ENCODE data around the gene RNF7. TPM values are rescaled to one million over a fixed set of nuclear protein-coding genes. Genes with fewer than 3 reads are reported as not detected.
"Not testable (repeated sequence)": the region's sequence is repeated elsewhere in the genome, so short reads cannot be mapped to it uniquely, and the experiment has no call there.

RNF7 gene
- polyA plus RNA-seq (2013, experiment 1 of 2; ENCODE audit: insufficient read length) = 117 TPM
- polyA plus RNA-seq (2013, experiment 2 of 2; ENCODE audit: insufficient read length) = 112 TPM

DNA sequence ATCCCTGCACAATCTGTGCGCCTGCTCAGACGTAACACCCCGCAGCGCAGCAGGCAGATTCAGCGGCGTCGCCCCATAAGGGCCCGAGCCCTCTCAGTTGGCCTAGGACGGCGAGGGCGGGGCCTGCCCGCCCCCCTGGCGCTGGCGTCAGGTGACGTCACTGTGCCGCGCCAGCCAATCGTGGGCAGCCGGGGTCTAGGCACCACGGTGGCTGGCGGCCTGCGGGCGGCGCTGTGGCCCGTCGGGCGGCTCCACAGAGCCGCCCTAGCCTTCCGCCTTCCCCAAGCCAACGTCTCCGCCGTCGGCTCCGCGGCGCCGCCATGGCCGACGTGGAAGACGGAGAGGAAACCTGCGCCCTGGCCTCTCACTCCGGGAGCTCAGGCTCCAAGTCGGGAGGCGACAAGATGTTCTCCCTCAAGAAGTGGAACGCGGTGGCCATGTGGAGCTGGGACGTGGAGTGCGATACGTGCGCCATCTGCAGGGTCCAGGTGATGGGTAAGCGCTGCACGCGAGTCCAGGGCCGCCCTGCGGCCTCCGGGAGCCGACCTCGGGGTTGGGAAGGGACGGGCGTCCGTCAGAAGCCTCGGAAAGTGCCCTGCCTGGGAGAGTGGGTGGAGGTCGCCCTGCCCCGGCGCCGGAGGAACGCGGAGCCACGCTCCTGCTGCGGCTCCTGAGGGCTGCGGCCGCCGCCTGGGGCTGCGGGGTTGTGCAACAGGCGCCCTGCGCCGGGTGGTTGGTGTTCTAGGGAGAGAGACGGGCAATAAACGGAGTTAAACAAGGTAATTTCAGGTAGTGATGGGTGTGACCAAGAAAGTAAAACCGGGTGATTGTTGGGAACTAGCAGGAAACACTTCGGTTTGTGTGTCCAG lies at the start of gene RNF7:
TSS of gene RNF7 (plus strand) at position 277 of the 869 bp plus-strand sequence. CDS start at position 321, 44 bp downstream.
- peak; percentile 95 for DNase-seq

DNA sequence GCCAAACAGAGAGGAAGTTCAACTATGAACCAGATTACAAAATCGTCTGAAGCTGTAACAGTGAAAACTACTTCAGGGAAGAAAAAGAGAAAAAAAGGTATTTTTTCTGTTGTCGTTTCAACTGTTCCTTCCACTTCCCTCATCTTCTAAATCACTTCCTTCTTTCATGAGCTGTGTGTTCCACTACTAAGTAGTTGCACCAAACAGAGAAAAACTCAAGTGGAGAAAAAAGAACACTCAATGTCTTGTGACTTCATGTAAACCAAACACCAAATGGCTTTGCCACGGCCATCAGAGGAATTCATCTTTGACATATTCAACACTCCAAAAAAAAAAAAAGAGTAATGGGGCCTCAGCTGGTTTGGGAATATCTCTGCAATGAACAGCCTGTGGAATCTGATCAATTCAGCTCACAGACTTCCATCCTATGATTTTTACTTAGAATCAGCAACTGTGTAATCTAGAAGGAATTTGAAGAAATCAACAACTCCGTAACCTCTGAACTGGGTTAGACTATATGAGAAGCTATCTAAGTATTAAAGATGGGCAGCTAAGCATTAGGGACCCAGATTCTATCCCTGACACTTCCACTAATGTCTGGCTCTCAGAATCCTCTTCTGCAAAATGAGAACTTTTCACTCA lies 47.5 kb upstream of the RNF7 start:
- DNase-seq = no peak

DNA sequence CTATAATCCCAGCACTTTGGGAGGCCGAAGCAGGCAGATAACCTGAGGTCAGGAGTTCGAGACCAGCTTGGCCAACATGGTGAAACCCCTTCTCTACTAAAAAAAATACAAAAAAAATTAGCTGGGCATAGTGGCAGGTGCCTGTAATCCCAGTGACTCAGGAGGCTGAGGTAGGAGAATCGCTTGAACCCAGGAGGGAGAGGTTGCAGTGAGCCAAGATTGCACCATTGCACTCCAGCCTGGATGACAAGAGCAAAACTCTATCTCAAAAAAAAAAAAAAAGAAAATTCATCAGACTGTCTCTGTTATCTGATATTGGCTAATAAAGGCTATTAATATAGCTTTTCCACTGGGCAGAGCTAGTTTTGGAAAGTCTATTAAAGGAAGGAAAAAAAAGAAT lies 46.6 kb upstream of the RNF7 start:
- DNase-seq = not testable (repeated sequence)

DNA sequence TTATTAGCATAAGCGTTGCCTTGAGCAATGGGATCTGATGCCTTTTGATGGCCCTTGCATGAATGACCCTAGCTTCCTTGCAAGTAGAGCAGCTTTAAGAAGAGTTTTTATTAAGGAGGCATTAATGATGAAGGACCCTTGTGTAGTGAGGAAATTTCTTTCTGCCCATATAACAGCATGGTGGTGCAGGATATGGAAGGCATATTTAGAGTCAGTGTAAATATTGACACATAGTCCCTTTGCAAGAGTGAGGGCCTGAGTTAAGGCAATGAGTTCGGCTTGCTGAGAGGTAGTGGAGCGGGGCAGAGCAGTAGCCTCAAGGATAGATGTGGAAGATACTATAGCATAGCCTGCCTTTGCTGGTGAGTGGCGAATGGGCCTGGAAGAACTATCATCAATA lies 45.1 kb upstream of the RNF7 start:
- DNase-seq = not testable (repeated sequence)

DNA sequence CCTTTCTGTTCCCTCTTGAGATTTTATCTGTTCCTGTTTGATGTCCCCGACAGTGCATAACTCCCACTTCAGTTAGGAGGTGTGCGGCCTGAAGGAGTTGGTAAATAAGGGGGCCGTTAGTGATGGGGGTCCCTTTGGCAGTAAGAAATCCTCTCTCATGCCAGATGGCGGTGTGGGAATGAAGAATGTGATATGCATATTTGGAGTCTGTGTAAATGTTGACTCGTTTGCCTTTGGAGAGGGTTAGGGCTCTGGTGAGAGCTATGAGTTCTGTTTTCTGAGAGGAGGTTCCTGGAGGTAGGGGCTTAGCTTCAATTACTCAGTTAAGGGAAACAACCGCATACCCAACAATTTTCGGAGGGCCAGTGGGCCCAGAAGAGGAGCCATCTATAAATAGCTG lies 38.8 kb upstream of the RNF7 start:
- no peak for DNase-seq

DNA sequence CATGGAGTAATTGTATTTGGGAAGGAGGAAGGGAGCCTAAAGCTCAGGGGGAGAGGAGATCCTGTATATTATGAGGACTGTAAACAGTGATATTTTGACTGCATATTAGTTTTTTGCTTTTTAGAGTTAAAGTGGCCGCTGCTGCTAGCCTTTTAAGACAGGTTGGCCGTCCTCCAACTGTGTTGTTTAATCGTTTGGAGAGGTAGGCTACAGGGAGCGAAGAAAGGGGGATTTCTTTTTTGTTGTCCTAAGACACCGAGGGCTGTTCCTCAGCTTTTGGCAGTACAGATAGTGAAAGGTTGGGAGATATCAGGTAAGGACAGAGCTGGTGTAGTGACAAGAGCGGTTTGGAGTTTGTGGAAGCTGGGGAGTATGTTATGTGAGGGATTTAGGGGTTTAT lies 38.2 kb upstream of the RNF7 start:
- no peak for DNase-seq

DNA sequence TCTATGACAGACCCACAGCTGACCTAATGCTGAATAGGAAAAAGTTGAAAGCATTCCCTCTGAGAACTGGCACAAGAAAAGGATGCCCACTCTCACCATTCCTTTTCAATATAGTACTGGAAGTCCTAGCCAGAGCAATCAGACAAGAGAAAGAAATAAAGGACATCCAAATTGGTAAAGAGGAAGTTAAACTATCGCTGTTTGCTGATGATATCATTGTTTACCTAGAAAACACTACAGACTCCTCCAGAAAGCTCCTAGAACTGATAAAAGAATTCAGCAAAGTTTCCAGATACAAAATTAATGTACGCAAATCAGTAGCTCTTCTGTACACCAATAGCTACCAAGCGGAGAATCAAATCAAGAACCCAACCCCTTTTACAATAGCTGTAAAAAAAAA lies 34.7 kb upstream of the RNF7 start:
- DNase-seq = not testable (repeated sequence)

DNA sequence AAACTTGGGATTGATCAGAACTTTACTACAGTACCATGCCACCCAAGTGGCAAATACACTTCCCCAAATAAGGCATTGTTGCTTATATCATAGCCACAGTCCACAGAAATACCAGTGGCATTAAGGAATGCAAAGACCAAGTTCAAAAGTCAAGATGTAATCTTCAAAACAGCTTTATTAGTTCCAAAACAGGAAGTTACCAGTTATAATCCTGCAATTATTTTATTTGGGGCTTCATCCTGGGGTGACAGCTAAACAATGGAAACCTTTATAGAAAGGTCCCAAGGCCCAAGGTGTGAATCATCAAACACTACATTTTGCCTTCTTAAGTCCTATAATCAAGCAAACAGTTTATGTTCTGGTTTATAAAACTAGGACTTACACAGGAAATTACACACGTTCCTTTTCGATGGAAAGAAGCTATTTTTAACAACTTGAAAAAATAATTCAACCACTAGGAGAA lies 30.3 kb upstream of the RNF7 start:
- DNase-seq = peak; percentile 84

DNA sequence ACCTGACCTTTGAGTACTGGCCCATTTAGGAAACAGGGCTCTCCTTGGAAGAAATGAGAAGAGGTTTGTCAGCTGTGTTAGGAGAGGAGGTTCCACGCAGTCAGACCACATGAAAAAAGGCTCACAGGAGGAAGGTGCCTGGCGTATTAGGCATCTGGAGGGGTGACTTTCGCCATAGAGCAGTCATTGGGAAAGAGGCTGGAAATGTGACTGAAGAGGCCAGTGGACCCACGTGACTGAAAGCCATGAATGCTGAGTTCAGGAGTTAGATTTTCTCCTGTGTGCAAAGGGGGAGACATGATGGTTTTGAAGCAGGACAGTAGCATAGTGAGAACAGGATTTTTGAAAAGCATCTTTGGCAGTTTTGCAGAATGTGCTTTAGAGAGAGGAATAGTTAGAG lies 29.7 kb upstream of the RNF7 start:
- DNase-seq = no peak

DNA sequence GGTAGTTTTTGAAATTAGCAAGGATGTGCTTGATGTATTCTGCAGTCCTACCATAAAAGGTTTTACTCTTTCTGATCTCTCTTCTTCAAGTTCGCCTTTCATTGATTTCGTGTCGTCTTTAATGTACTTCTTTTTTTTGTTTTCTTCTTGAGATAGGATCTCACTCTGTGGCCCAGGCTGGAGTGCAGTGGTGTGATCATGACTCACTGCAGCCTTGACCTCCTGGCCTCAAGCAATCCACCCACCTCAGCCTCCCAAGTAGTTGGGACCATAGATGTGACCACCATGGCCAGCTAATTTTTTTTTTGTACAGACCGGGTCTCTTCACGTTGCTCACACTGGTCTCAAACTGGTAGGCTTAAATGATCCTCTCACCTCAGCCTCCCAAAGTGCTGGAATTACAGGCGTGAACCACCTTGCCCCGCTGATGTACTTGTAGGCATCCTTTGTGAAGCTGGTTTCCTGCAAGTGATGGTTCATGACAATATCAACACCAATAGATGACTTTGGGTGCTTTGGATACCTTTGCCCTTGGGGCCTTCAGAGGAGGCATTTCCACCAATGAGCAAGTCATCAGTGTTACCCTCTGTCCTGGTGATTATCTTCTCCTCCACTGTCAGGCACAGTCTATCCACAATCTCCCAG lies 28.9 kb upstream of the RNF7 start:
- no peak for DNase-seq

DNA sequence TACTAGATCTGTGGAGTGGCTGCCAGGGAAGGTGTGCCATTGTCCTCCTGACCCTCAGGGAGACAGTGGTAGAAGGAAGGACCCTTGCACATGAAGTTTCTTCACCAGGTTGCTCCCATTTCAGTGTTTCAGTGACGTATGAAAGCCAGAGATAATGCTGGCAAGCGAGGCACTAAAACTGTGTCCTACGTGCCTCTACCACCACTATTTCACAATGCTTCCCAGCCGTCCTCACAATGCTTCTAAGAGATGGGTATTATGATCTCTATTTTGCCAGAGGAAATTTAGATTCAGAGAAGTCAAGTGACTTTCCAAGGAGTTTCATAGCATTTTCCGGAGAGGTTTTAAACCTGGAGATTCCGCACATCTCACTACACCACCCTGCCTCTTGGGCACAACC lies 28.0 kb upstream of the RNF7 start:
- DNase-seq = no peak

DNA sequence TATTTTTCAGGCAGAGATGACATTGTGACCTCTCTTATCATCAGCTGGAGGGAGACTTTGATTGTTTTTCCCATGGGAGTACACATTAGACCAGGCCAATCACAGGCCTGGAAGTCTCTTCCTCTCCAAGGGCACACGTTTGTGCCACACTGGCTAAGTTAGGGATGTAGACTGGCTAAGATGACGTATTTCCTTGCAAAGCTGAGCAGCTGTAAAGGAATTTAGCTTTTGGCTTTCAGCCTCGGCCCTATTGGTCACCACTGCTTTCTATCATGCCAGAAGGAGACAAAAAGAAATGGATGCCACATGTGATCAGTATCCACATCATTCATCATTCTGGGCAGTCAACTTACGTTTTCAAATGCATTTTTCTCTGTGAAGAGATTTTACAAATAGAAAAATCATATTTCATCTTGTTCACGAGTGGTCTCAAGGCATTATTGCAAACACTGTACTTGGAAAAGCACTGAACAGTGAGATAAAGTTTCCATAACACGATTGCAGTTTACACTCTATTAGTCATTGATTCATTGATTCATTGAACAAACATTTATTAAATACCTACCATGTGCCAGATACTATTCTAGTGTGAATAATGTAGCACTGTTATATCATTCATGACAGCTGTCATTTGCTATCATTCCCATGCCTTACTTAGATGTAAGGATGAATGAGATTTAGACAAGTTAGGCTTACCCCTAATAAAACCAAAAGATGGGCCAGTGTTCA lies 27.0 kb upstream of the RNF7 start:
- peak; percentile 94 for DNase-seq

DNA sequence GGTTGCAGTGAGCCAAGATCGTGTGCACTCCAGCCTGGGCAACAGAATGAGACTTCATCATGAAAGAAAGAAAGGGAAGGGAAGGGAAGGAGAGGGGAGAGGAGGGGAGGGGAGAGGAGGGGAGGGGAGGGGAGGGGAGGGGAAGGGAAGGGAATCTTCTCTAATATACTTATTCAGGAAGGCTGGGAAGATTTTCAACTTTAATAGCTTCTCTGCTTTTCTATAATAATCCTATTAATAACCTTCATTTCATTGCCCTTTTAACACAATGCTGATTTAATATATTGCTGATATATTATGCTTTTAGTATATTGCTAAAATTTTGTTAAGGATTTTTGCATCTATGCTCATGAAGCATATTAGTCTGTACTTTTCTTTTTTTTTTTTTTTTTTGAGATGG lies 23.4 kb upstream of the RNF7 start:
- no peak for DNase-seq

DNA sequence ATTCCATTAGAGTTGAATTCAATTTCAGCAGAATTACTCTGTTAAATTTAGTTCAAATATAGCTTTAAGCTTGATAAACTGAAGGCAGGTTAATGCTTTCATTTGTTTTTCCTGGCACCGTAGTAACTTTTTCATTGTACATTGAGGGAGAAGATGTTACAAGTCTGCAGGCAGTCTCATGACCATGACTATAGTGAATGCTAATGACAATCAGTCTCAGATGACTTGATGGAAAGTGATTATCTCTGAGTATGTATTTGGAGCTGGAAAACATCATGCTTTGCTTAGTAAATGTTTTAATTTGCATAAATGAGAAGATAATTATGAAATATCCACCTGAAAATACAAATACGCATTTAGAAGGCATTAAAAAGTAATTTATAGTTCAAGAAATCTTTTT lies 16.0 kb upstream of the RNF7 start:
- no peak for DNase-seq

DNA sequence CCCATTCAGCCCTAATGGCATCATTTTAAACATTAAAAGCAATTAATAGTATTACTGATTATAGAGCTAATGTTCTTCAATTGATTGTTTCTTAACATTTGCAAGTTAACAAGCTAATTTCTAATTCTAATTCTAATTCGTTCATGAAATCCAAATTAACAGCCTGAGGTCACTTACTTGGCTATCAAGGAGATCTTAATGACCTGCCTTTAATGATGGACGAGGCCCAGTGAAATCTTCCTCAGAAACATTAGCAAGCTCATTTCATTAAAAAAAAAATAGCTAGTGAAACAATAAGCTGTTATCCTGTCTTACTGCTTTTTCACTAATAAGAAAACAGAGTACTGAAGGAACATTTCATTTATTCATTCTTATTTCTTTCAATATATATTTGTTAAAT lies 15.4 kb upstream of the RNF7 start:
- DNase-seq = no peak

DNA sequence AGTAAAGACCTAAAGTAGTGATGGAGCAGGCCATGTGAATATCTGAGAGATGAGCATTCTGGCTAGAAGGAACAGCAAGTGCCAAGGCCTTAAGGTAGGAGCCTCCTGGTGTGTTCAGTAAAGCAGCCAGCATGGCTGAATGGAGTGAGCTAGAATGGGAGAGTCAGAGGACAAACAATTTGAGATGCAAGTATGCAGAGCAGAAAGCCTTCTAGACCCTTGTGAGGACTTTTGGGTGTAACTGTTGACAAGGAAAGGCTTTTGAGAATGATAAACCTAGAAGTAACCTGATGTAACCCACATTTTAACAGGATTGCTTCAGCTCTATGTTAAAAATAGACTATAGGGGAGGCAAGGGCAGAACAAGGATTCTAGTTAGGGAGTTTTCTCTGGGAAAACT lies 14.8 kb upstream of the RNF7 start:
- DNase-seq = no peak

DNA sequence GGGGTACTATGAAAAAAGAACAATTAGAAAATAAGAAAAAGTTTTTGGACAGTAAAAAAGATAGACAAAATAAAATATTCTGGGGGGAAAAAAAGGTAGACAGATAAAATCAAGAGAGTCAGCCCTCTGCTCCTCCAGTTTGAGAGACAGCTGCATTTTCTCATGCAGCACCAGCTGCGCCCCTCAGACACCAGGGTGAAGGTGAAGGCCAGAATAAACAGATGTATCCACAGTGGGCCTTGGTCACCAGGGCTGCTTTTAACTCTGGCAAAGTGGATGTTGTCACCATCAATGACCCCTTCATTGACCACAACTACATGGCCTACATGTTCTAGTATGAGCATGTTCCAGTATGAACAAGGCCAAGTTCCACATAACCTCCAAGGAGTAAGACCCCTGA lies 13.9 kb upstream of the RNF7 start:
- DNase-seq = no peak

DNA sequence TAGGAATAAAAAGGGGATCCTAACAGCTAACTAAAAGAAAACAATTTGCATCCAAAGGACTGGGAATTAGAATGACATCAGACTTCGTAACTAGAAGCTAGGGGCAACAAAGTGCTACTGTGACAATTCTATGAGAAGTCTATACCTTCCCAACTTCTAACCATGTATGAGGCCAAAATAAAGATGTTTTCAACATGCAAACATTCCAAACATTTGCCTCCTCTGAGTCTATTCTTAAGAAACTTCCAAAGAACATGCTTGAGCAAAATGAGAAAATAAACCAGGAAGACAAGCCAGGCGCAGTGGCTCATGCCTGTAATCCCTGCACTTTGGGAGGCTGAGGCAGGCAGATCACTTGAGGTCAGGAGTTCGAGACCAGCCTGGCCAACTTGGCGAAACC lies 13.1 kb upstream of the RNF7 start:
- DNase-seq = peak; percentile 56

DNA sequence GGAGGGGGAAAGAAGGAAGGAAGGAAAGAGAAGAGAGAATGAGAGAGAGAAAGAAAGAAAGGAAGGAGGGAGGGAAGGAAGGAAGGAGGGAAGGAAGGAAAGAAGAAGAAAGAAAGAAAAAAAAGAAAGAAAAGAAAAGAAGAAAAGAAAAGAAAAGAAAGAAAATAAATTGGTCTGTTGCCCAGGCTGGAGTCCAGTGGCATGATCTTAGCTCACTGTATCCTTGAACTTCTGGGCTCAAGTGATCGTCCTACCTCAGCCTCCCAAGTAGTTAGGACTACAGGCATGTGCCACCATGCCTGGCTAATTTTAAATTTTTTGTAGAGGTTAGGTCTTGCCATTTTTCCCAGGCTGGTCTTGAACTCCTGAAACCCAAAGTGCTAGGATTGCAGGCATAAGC lies 11.6 kb upstream of the RNF7 start:
- no peak for DNase-seq

DNA sequence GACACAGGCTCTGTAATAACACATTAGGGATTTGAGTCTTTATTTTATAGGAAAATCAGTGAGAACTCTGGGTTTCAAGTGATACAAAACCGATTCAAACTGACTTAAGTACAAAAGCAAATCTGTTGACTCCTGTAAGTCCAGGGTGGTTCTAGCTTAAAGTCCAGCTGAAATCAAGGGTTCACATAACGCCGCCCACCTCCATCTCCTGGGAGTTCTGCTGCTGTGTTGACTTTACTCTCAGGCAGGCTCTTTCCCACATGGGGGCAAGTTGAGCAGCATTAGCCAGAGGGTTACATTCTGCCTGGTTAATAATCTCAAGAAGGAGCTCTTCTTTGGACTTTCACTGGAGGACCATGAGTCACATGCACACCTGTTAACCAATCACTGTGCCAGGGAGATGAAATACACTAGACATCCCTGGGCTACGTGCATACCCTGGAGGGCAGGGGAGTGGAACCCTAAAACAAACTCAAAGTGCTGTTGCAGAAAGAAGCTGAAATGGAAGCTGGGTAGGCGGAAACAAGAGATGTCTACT lies 9.7 kb upstream of the RNF7 start:
- DNase-seq = no peak

DNA sequence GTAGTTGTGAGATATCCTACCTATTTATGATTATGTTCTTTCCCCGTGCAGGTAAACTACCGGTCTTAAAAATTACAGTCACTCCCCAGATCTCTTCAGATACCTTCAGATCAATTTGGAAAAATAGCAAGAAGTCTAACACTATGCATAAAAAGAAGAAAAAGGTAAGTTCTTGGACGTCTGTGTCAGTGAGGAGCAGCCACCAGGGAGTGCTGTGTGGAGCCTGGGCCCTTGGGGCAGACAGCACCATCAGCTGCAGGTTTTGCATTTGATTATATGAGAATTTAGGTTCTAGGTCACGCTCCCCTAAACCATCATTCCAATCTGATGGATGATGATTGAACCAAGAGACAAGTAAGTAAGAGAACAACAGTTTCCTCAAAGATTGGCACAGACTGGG lies 8.9 kb upstream of the RNF7 start:
- DNase-seq = no peak

DNA sequence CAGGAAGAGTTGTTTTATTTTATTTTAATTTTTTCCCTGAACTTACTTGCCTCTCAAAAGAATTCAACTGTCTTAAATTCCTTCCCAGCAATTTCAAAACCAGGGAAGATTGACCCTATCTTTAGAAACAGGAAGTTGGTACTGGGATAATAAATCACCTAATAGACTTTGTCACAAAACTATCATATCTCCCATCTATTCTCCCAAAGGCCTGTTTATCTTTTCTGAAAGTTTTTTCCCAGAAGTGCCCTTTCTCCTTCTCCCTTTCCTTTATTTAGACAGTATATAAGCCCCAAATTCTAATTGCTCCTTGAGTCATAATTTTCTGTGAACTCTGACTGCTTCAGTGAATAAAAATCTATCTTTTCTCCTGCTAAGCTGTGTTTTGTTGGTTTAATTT lies 2.9 kb upstream of the RNF7 start:
- DNase-seq = no peak

Data from fibroblast of skin of back (primary cell).